GM13976 (cell line): ENCODE measurements around the gene GLG1.

ENCODE experiments used
- DNase-seq: peaks from one replicate; pipeline ENCODE4 v3.0.0; 2012; ENCODE audit warnings: low spot score
- CTCF ChIP-seq: IDR thresholded peaks from 2 replicates; pipeline ENCODE4 v1.5.1; 2012; ENCODE audit warnings: borderline replicate concordance, mild to moderate bottlenecking; ENCODE audit not compliant: insufficient read depth; ENCODE audit errors: extremely low read depth, missing control alignments, control extremely low read depth
- in situ Hi-C: fragments of 300-500 bp; cut with MboI; formaldehyde crosslinking; loops from one replicate; pipeline ENCODE4 v1.12.0; 2022; ENCODE audit warnings: low sequenced_read_pairs, mixed read lengths, inconsistent platforms; ENCODE audit not compliant: unreplicated experiment

Gene GLG1

GRCh38 chr16:74649839-74650504 is 43.1 kb upstream of the GLG1 start:
- DNase-seq = no peak
- no peak for TF ChIP-seq CTCF
- in situ Hi-C loops = no loop called here

DNA sequence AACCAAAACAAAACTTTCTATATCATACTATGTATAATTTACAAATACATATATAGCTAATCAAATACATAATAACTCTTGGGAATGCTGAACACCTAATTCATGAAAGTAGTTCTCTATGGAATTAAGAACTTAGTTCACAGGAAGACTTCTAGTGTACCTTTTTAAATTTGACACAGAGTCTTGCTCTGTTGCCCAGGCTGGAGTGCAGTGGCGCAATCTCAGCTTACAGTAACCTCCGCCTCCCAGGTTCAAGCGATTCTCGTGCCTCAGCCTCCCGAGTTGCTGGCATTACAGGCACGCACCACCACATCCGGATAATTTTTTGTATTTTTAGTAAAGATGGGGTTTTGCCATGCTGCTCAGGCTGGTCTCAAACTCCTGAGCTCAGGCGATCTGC is 35.1 kb upstream of the GLG1 start:
- in situ Hi-C loops = no loop called here
- no peak for TF ChIP-seq CTCF
- DNase-seq = no peak

DNA sequence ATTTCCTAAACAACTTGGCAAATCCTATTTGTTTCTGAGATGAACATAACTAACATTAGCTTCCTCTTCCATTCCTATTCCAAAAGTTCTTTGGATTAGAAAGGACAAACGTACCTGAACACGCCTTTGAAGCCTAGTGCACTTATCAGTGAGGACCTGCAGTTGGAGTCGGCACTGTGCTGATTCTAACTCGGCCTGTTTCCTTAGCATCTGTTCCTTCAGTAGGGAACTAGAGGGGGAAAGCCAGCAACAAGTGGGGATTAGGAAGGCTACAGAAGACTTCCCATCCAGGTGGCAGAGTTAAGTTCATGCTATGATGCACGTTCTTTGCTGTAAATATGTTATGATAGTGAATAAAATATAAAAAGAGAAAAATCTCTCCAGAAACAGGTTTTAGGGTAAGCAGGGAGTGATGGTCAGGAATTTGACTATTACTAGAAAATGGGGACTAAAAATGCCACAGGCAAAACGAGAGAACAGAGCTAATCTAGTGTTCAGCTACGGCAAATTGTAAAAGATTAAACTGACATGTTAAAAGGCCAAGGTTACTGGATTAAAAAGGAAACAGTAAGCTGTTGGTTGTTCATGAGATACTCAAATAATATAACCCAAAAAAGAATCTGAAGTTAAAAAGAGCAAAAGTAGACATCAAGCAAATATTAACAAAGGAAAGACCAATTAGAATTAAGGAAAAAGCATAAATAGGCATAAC is 31.0 kb upstream of the GLG1 start:
- no peak for DNase-seq
- TF ChIP-seq CTCF = no peak
- in situ Hi-C loops = no loop called here

- no peak for TF ChIP-seq CTCF
- no peak for DNase-seq
- in situ Hi-C loops = no loop called here
Observed at GRCh38 chr16:74635303-74635702, 28.4 kb upstream of the GLG1 start.

- no peak for TF ChIP-seq CTCF
- DNase-seq = no peak
- in situ Hi-C loops = no loop called here
Observed at GRCh38 chr16:74633686-74634085, 26.8 kb upstream of the GLG1 start.

DNA sequence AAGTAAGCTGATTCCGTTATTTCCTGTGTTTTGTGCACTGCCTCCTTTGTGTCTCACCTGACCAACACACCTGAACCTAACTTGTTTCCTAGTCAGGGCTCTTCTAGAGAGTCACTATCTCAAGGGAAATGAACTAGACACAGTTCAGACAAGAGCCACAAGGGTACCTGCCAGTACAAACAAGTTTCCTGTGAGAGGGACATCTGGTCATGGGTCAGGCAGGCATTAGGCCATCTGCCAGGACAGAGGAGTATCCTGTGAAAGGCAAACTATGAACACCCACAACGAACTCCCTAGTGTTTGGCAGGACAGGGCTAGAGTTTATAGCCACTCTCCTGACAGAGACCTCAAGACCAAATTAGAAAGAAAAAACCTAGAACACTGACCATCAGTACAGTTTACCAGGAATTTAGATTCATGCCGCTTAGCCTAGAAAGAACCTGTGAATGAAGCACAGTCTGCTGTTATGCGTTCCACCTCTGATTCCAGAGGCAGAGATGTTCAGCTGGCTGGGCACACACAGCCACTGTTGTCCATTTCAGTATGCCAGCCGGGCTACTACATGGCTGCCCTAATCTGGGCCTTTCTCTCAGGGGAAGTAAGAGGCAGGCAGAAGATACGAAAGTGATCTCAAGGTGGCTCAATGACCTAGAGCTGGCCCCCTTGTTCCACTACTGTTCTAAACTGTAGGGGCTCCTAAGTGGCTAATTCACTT is 20.7 kb upstream of the GLG1 start:
- no peak for TF ChIP-seq CTCF
- no peak for DNase-seq
- in situ Hi-C loops = no loop called here
